Ishikawa (cell line): Measurements from ENCODE around the gene RBMS3.

Experiments used
- CEBPB ChIP-seq: IDR thresholded peaks from 2 replicates; pipeline ENCODE4 v1.6.1; 2012
- CREB1 ChIP-seq: IDR thresholded peaks from 2 replicates; pipeline ENCODE4 v1.6.1; 2012; ENCODE audit warnings: low read depth
- EGR1 ChIP-seq: IDR thresholded peaks from 2 replicates; pipeline ENCODE4 v1.6.1; 2012
- EP300 ChIP-seq: IDR thresholded peaks from 2 replicates; pipeline ENCODE4 v1.6.1; 2012; ENCODE audit warnings: borderline replicate concordance
- FOXM1 ChIP-seq: IDR thresholded peaks from 2 replicates; pipeline ENCODE4 v1.6.1; 2012; ENCODE audit warnings: low read depth, borderline replicate concordance
- MAX ChIP-seq: IDR thresholded peaks from 2 replicates; pipeline ENCODE4 v1.6.1; 2012
- NFIC ChIP-seq: IDR thresholded peaks from 2 replicates; pipeline ENCODE4 v1.6.1; 2012
- RAD21 ChIP-seq: IDR thresholded peaks from 2 replicates; pipeline ENCODE4 v1.6.1; 2012; ENCODE audit warnings: low read depth
- REST ChIP-seq: IDR thresholded peaks from 2 replicates; pipeline ENCODE4 v1.6.1; 2012; ENCODE audit warnings: low read depth, mild to moderate bottlenecking
- TAF1 ChIP-seq: IDR thresholded peaks from 2 replicates; pipeline ENCODE4 v1.6.1; 2012; ENCODE audit warnings: low read depth, mild to moderate bottlenecking
- TCF12 ChIP-seq: IDR thresholded peaks from 2 replicates; pipeline ENCODE4 v1.6.1; 2012; ENCODE audit warnings: low read depth
- TEAD4 ChIP-seq: IDR thresholded peaks from 2 replicates; pipeline ENCODE4 v1.6.1; 2012
- YY1 ChIP-seq: IDR thresholded peaks from 2 replicates; pipeline ENCODE4 v1.6.1; 2012; ENCODE audit warnings: low read depth
- ZBTB7A ChIP-seq: IDR thresholded peaks from 2 replicates; pipeline ENCODE4 v1.6.1; 2012; ENCODE audit warnings: low read depth
- TF ChIP-seq, protein P1 (sequence below): IDR thresholded peaks from 2 replicates; pipeline ENCODE4 v1.6.1; 2012

RBMS3 gene

DNA sequence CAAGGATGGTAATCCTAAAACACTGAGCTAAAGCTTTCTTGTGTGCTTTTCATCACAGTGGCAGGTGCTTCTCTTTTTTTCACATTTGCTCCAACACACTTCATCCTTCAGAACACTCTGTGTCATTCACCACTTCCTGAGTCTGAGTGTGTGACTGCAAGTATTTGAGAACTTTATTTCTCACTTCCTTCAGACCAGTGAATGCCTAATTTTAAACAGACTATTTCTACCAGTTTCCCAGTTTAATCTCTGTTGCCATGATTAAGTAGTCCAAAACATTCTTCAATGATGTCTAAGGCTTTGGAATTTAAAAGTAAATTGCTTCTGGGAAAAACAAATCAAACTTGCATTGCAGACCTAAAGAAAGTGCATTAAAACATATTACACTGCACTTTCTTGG, 541.2 kb downstream of the RBMS3 start:
- TF ChIP-seq, protein P1, sequence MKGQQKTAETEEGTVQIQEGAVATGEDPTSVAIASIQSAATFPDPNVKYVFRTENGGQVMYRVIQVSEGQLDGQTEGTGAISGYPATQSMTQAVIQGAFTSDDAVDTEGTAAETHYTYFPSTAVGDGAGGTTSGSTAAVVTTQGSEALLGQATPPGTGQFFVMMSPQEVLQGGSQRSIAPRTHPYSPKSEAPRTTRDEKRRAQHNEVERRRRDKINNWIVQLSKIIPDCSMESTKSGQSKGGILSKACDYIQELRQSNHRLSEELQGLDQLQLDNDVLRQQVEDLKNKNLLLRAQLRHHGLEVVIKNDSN, result no peak

DNA sequence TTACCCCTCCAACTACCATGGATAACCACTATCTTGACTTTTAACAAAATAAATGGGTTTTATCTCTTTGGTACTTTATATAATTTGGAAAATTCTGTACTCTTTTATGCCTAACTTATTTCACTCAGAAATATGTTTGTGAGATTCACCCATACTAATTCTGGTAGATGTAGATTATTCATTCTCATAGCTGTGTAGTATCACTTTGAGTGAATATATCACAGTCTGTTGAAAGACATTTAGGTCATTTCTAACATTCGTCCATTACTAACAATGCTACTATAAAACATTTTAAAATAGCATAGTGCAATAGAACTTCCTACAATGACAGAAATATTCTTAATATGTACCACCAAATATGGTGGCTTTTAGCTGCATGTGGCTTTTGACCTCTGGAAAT, 542.4 kb downstream of the RBMS3 start:
- TF ChIP-seq TAF1, result no peak
- no peak for TF ChIP-seq MAX
- no peak for TF ChIP-seq EP300
- no peak for TF ChIP-seq NFIC
- no peak for TF ChIP-seq CEBPB
- no peak for TF ChIP-seq EGR1
- no peak for TF ChIP-seq TCF12
- TF ChIP-seq, protein P1, result no peak
- TF ChIP-seq RAD21, result no peak
- TF ChIP-seq REST, result no peak
- TF ChIP-seq YY1, result no peak
- TF ChIP-seq TEAD4, result no peak

- TF ChIP-seq TEAD4, result no peak
These were observed 545.8 kb downstream of the RBMS3 start for GRCh38 chr3:29826712-29827111.

- TF ChIP-seq FOXM1 (no peak), NFIC (no peak), YY1 (no peak), REST (no peak), TAF1 (no peak), ZBTB7A (no peak), TCF12 (no peak), EGR1 (no peak), EP300 (no peak), CREB1 (no peak), CEBPB (no peak), MAX (no peak), RAD21 (no peak), TEAD4 (no peak)
- TF ChIP-seq, protein P1, result no peak
These were observed 546.9 kb downstream of the RBMS3 start for GRCh38 chr3:29827756-29828155.

DNA sequence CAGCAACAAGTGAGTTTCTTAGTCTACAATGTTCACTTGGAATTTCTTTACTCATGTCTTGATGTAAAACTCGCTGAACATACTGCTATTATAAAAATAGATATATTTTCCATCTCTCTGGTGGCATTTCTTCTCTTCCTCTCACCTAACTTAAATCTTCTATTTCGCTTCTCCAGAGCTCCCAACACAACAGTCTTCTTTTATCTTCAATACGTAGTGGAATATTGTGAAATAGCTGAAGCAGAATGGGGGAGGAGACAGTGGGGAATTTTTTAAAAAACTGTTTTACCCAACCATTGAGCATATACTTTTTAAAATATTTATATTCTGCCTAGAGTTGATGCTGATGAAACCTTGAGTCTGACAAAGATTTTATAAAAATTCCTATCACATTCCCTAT, 548.5 kb downstream of the RBMS3 start:
- TF ChIP-seq REST, result no peak
- no peak for TF ChIP-seq FOXM1
- TF ChIP-seq EGR1, result no peak
- no peak for TF ChIP-seq ZBTB7A
- no peak for TF ChIP-seq NFIC
- no peak for TF ChIP-seq YY1
- TF ChIP-seq CEBPB, result no peak
- TF ChIP-seq, protein P1, result no peak
- TF ChIP-seq MAX, result no peak
- TF ChIP-seq RAD21, result no peak
- no peak for TF ChIP-seq TEAD4
- no peak for TF ChIP-seq TAF1
- TF ChIP-seq EP300, result no peak
- no peak for TF ChIP-seq CREB1
- no peak for TF ChIP-seq TCF12
